ENCODE data around the gene TBX3.

GRCh38 chr12:114692186-114693058, 8.4 kb upstream of the TBX3 start:
- TF ChIP-seq CTCF (IDR thresholded peaks at IDR 0.05 in 2 of 3, conservative IDR thresholded peaks at IDR 0.05 in 1 of 3; ENCODE audit: control insufficient read depth in 2 of 3, extremely low read depth in 1 of 3, insufficient read depth in 1 of 3, low read depth in 3 of 3, low read length in 3 of 3) (no peak), ATF2 (IDR thresholded peaks at IDR 0.05; ENCODE audit: low read length) (no peak), HDGF (IDR thresholded peaks at IDR 0.05) (no peak), TAF1 (IDR thresholded peaks at IDR 0.05; ENCODE audit: borderline replicate concordance, low read depth, low read length) (no peak), ZBTB4 (CRISPR knock-in tag; IDR thresholded peaks at IDR 0.05) (no peak), POLR2A (IDR thresholded peaks at IDR 0.05; ENCODE audit: low read depth, low read length) (no peak)
